Esophagus squamous epithelium (tissue), 4 donors: Measurements from ENCODE around the gene VGLL4.

Experiments used
- POLR2A ChIP-seq, 4 donors: fragments of 450-650 bp; IDR thresholded peaks; one replicate each; pipeline ENCODE4 v1.6.1; 2017; ENCODE audit warnings: antibody characterized with exemption in 4 of 4, mild to moderate bottlenecking in 4 of 4, moderate library complexity in 3 of 4
- TF ChIP-seq, protein P1 (sequence below), 6 experiments: fragments of 450-650 bp in 4 of 6; fragments of 200-600 bp in 2 of 6; sonication (generic) in 2 of 6; IDR thresholded peaks; one replicate each; pipeline ENCODE4 v1.5.1; 2016 to 2019; ENCODE audit warnings: antibody characterized with exemption in 6 of 6, mild to moderate bottlenecking in 4 of 6, moderate library complexity in 4 of 6

DNA sequence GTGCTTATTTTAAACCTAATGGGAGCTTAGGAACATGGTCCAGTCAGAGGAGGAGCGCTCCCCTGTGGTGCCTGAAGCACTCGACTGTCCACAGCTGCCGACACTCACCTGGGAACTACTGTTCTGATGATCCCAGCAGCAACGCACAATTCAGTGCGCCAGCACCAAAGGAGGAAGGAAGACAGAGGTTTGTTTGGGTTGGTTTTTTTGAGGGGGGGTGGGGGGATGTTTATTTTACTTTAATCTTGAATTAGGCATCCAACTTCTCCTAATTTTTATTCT is 48.8 kb upstream of the VGLL4 start:
- TF ChIP-seq, protein P1, sequence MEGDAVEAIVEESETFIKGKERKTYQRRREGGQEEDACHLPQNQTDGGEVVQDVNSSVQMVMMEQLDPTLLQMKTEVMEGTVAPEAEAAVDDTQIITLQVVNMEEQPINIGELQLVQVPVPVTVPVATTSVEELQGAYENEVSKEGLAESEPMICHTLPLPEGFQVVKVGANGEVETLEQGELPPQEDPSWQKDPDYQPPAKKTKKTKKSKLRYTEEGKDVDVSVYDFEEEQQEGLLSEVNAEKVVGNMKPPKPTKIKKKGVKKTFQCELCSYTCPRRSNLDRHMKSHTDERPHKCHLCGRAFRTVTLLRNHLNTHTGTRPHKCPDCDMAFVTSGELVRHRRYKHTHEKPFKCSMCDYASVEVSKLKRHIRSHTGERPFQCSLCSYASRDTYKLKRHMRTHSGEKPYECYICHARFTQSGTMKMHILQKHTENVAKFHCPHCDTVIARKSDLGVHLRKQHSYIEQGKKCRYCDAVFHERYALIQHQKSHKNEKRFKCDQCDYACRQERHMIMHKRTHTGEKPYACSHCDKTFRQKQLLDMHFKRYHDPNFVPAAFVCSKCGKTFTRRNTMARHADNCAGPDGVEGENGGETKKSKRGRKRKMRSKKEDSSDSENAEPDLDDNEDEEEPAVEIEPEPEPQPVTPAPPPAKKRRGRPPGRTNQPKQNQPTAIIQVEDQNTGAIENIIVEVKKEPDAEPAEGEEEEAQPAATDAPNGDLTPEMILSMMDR (IDR thresholded peaks at IDR 0.05), result no peak
- TF ChIP-seq POLR2A (IDR thresholded peaks at IDR 0.05), result no peak
